LNCAP (cell line): Measurements from ENCODE around the gene PEG3.

Experiments used
- CTCF ChIP-seq: fragments of 450-650 bp; IDR thresholded peaks from 2 replicates; pipeline ENCODE4 v1.5.1; 2017; ENCODE audit warnings: mild to moderate bottlenecking

Gene PEG3

DNA sequence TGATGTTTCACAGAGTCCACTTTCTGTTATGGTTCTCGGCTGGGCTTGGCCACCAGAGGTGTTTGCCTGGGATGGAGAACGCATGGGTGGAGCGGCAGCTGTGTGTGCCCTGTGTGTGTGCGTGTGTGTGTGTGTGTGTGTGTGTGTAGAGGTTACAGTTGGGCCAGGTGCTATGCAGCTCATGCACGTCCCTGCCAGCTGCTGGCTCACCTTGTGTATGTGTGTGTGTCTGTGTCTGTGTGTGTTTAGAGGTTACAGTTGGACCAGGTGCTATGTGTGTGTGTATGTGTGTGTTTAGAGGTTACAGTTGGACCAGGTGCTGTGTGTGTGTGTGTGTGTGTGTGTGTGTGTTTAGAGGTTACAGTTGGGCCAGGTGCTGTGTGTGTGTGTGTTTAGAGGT is 33.0 kb upstream of the PEG3 start:
- TF ChIP-seq CTCF, result no peak

DNA sequence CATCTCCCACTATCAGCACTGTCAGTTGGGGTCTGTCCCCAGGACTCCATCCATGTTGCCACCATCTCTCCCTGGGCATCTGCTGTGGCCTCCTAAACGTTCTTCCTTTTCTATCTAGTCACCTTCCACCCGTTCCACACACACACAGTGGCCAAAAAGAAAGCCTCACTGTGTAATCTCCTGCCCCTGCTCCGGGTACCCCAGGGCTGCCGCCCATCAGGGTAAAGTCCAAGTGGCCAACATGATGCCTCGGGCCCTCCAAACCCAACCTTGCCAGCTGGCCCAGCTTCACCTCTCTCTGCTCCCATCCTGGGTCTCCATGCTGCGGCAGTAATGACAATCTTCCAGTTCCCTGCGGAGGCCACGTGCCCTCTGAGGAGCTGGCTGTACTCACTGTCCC is 29.4 kb upstream of the PEG3 start:
- TF ChIP-seq CTCF, result no peak

GRCh38 chr19:56868446-56868845 is 27.9 kb upstream of the PEG3 start:
- TF ChIP-seq CTCF, result no peak

DNA sequence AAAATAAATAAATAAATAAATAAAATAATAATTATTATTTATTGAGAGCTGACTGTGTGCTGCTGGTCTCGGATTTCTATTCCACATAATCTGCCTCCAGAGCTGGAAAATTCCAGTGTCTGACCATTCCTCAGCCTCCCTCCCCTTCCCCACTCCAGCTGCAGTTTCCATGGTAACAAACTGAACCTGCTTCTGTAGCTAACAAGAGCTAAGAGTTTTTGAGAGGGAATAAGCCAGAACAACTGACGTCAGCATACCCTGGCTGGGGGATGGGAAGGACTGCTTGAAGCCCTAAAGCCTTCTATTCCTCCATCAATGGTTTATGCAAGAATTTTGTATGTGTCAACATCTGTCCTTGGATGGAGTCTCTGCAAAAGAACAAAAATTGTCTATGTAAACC is 26.0 kb upstream of the PEG3 start:
- TF ChIP-seq CTCF, result no peak

- no peak for TF ChIP-seq CTCF
Measured at GRCh38 chr19:56864443-56865125, 24.1 kb upstream of the PEG3 start.

DNA sequence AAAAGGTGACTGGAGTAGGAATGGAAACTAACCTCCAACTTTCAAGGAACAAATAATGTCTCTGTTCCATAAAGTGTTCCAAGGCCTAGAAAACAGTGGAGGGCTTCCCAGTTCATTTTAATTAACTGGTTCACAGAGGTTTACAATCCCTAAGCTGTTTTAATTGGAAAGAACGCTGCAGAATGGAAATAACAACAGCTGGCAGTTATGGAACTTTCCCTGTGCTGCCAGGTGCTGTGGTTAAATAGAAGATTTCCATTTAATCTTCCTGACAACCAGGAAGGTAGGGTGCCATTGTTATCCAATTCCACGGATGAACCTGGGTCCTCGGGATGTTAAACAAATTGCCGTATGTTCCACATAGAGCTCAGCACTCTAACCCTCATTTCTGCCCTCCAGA is 22.2 kb upstream of the PEG3 start:
- no peak for TF ChIP-seq CTCF

DNA sequence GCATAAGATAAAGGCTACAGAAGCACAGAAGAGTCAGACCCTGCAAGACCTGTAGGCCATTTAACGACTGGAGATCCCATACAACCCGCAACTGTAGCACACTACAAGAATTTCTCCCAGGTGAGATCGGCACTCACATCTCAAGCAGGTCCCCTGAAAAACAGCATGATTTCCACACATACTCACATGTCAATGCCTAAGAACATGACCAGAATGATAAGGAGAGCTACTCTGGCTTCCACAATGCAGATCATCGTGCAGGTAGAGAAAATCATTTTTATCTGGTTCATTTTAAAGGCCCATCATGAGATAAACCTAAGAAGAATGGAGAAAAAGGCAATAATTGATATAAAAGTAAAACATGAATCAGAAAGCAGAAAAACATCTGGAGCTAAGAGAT is 17.5 kb upstream of the PEG3 start:
- TF ChIP-seq CTCF, result no peak

DNA sequence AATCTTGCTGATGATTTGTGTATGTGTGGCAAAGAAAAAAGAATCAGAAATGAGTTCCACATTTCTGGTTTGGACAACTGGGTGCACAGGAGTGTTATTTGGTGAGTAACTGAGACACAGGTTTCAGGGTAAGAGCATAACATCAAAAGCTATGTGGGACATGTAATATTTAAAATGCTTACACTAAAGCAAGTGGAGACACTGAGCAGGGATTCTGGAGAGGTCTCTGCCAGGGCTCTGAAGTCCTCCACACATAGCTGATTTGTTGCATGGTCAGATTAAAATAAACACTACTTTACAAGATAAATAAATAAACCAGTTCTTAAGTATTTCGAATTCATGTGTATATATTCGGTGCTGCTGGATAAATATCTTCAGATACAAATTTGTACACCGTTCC is 16.3 kb upstream of the PEG3 start:
- TF ChIP-seq CTCF, result no peak
